GM12892 (cell line): ENCODE measurements around the gene CRYBG3.

Experiments used
- POLR2A ChIP-seq: IDR thresholded peaks from 2 replicates; pipeline ENCODE4 v1.6.1; 2011; ENCODE audit warnings: low read depth, low read length, control low read depth
- POLR2AphosphoS5 ChIP-seq: IDR thresholded peaks from 2 replicates; pipeline ENCODE4 v1.6.1; 2011; ENCODE audit warnings: low read depth, low read length, control low read depth
- TAF1 ChIP-seq: IDR thresholded peaks from 2 replicates; pipeline ENCODE4 v1.6.1; 2011; ENCODE audit warnings: low read depth, mild to moderate bottlenecking, control low read depth, low read length, borderline replicate concordance

DNA sequence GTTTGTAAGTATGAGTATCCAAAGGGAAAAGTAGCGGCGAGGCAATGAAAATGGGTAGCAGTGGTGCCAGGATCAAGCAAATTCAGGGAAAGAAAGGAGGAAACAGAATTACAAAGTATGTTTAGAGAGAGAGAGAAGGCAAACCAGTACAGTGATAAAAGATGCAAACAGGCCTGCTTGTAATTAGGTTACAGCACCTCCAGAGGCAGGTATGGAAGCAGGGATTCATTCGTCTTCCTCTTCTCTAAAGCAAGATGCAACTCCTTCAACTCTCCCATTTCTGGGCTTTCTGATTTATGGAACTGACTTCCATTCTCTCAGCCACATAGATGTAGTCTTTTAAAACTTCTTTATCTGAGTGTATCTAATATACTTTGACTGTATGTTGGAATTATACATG lies 68.0 kb downstream of the CRYBG3 start:
- TF ChIP-seq POLR2A (no peak), POLR2AphosphoS5 (no peak), TAF1 (no peak)
